Activated CD4-positive, CD25-positive, alpha-beta regulatory T cell treated with anti-CD3 and anti-CD28 coated beads, Interleukin-2, amount 50 U/mL, for 16 hours (primary cell): Measurements from ENCODE around the gene RSPH1.

Experiments
- DNase-seq: peaks from one replicate; pipeline ENCODE4 v3.0.0-alpha.2; 2020; ENCODE audit warnings: low read depth, low spot score

Gene RSPH1

DNA sequence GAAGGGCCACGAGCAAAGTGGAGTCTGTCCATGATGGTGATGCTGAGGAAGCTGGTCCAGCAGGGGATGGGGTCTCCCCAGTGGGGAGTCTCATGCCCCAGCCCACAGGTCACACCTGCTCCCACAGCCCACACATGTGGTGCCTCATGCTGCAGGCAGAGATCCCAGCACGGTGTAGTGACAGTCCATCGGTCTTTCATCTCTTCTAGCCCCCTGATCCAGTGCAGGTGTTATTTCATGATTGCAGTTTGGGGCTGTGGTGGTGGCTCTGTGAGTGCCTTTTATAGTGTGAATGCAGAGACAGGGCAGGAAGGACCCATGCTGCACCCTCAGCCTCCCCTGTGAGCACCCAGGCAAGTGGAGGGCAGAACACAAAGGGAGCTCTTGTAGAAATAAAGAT is 47.3 kb downstream of the RSPH1 start:
- no peak for DNase-seq

DNA sequence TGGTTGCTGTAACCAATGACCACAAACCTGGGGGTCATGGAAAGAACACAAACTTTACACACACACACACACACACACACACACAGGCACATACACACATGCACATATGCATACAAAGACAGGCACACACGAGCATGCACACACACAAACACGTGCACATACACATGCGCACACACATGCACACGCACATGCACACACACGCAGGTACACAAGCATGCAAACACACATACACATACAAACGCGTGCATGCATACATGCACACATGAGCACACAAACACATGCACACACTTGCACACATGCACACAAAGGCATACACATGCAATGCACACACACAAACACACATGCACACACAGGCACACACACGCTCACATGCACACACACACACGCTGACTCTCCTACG is 48.3 kb downstream of the RSPH1 start:
- no peak for DNase-seq

DNA sequence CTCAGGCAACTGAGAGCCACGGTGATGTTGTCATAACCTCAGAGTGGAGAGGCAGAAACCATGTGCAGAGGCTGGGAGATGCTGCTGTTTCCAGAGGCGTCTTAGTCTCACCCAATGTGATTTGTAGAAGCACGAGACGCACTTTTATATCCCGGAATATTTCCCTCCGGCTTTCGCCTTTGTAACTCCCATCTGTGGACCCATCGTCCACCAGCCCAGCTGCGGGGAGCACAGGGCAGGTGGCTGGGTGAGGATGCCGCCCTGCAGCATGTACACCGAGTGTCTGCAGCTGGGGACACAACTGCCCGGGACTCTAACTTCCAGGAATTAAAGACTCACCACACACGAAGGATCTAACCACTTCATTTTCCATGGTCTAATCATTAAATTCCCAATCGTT is 48.8 kb downstream of the RSPH1 start:
- no peak for DNase-seq

DNA sequence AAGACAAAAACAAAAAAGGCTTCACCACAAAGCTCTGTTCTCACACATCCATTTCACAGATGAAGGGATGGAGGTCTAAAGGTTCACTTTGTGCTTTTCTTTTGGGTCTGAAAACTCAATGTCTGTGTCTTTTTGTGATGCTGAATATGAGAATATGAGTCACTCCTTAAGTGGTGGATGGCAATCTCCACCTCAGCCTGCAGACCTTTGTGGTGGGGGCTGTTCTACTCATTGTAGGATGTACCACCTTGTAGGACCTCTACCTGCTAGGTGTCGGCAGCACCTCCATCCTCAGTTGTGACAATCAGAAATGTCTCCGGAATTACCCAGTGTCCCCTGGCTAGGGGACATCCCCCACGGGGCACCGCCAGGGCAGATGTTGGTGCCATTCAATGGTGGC is 49.5 kb downstream of the RSPH1 start:
- DNase-seq: no peak

DNA sequence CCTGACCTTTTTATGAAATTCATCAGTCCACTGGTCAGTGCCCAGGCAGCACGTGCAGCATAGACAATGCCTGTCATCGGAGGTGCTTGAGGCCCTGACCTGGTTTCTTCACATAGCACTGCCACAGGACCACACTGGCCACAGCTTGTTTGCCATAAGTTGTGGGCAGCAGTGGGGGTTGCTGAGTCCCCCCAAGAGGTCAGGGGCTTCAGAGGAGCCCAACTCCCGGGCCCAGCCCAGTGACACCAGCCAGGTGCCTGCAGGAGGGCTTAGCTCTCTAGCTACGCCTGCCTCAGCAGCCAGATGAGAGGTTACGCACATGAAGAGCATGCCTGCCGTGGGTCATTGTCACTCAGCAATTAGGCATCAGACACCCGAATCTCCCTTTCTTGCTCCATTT is 50.7 kb downstream of the RSPH1 start:
- no peak for DNase-seq

DNA sequence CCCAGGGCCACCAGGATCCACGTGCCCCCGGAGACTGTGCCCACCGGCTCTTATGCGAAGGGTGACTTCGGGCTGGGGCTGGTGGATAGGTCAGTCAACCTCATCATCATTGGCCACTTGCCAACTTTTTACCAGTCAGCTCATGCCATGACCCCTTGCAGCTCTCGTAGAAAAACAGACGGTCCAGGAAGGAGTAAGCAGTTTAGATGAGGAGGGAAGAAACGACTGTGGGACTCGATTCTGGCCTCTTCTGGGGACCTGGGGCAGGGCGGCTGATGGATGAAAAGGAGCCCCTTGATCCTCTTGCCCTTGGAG is 51.3 kb downstream of the RSPH1 start:
- DNase-seq: no peak

DNA sequence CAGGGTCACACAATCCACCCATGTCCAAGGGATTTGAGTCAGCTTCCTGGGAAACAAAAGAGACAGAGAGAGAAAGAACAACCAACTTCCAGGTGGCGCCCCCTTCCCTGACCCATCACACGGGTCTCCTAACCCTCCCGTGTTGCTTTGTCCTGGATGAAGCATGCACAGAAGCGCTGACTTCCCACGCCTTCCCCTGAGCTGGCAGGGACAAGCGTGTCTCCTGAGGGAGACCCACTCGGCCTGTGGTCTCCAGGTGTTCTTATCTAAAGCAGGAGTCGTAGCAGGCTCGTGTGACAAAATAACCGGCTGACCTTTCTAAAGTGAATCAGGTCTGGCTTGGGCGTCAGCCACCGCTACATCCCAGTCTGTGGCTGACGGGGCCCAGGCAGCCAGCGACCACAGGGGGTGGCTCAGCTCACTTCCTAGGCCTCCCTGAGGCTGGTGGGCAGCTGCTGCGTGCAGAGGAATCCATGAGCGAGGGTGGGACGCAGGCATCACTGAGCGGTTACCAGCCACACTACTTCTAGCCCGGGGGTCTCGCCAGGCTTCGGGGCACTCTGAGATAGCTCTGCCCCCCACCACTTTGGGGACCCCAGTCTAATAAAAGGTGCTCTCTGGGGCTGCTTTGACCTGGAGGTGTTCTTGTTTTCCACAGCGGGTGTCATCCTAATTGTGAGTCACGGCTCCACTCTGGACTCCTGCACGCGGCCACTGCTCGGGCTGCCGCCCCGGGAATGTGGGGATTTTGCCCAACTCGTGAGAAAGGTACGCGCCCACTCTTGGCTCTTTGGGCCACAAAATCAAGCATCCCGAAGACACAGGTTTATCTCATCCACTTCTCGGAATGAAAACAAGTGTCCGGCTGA is 51.9 kb downstream of the RSPH1 start:
- no peak for DNase-seq

DNA sequence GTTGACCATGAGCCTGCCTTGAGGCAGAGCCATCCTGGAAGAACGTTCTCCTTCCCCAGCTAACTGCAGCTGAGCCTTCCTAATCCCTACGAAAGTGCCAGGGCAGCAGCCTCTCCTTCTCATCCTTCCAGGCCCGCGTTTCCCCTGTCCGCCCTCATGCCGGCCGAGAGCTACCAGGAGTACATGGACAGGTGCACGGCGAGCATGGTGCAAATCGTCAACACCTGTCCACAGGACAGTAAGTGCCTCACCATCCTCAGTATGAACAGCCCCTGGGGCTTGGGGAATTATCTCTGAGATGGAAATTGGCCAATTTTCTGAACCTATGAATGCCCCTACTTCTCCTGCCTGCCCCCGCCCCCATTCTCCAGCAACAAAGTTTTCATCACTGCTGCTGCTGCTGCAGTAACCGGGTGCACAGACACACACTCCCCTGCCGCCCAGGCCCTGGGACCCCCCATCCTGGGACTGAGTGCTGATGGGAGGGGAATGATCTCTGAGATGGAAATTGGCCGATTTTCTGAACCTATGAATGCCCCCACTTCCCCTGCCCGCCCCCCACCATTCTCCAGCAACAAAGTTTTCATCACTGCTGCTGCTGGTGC is 52.7 kb downstream of the RSPH1 start:
- no peak for DNase-seq

DNA sequence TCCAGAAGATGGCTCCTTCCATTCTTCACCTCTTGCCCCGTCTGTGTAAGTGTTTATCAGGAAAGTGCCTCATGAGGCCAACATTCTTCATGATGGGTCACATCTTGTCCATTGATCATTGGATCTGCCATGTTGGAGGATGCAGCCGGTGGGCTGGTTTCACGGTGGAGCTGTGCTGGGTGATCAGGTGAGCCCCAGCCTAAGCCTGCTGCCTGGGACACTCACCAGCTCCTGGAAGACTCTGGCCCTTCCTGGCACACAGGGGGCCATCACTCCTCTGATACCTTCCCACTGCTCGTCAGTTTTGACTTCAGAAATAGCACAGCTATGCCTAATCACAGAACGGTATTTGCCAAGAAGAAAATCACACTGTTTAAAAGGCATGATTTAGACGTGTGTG is 54.1 kb downstream of the RSPH1 start:
- DNase-seq: no peak

DNA sequence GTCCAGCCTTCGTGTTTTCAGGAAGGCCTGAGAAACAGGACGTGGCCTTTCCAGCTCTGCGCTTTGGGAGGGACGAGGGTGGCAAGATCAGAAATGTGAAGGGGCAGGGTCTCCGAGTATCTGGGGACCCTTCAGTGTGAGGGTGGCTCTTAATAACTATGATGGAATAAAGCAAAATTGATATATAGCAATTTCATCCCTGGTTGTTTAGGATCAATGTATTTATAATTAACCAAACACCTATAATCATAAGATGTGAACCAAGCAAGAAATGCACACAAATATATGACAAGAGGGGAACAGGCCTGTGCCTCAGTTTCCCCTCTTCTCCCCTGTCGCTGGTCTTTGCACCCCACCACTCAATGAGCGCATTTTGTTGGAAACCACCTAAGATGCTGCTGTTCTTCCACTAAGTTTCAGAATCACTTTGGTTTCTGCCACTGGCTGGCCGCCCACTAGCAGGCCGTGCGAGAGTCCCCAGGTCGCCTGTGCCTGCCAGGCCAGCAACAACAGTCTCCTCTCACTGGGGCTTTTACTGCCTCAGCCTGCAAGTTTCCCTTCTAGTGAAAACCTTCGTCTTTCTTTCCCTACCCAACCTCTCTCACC is 55.7 kb downstream of the RSPH1 start:
- DNase-seq: no peak

DNA sequence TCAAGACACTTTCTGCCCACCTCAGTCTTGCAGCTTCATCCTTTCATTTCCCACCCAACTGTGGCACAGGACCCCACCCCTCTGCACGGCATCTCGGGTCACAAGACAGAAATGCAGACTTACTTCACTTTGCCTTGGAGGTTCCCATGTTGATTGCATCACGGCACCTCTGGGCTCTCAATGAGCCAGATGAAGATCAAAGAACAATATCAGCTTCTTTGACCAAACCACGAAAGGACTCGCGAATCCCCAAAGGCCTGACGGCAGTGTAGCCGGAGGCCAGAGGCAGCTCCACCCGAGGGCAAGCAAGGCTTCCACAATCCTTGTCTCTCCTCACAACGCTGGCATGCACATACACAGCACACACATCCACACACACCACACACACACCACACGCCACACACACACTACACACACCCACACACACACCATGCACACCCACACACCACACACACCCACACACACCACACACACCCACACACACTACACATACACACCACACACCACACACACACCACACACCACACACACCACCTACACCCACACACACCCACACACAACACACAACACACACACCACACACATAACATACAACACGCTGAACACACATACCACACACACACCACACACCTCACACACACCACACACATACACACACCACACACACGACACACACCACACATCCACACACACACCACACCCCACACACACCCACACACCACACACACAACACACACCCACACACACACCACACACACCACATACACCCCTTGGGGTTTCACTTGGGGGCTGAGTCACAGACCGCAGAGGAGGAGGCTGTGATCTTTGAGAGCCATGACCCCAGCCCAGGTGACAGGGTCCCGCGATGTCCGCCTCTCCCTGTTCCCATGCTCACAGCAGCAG is 56.5 kb downstream of the RSPH1 start:
- DNase-seq: no peak

DNA sequence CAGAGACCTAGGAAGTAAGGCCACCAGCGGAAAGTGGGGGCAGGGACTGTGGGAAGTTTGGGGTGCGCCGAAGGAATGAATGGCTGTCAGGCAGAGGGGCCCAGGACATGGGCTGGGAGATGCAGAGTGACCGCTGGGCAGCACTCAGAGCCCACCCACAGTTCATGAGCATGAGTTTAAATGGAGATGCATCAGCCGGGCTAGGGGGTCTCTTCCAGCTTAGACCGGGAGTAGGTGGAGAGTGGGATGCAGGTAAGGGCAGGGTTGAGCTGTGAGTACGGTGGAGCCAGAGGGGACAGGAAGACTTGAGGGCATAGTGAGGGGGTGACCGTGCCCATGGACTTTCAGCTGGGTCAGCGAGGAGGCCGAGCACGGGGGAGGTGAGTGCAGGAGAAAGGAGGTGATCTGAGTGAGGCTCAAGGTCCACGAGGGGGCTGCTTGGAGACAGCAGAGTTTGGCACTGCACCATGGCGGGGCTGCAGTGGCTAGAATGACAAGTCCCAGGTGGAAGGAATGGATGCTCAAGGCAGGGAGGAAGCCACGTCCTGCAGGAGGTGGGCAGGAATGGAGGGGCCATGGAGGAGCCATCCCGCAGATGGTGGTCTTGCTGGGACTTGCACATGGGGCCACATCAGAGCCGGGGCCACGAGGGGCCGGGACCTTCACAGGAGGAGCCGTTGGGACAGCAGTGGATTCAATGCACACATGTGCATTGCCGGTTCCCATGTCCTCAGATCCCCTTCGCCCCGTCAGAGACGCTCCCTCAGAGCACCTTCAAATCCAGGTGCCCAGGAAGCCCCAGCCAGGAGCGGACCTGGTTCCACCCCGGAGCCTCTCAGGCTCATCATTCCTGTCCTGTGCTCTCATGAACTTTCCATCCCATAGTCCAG is 57.5 kb downstream of the RSPH1 start:
- DNase-seq: no peak

DNA sequence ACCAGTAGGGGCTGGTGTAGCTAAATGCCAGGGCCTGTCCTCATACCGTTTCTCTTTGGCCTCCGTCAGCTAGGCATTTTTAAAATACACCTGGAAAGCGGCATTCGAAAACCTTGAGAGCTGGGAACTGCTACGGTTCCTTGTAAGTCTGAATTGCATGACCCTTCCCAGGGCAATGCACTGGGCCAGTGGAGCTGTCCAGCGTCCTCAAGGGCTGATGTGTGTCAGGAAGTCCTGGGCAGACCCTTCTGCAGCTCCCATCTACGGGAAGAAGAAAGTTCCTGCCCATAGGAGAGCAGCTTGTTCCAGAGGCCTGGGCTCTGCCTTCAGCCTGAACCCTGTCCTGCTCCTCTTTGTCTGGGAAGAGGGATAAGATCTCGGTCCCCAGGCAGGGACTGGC is 58.2 kb downstream of the RSPH1 start:
- DNase-seq: no peak

DNA sequence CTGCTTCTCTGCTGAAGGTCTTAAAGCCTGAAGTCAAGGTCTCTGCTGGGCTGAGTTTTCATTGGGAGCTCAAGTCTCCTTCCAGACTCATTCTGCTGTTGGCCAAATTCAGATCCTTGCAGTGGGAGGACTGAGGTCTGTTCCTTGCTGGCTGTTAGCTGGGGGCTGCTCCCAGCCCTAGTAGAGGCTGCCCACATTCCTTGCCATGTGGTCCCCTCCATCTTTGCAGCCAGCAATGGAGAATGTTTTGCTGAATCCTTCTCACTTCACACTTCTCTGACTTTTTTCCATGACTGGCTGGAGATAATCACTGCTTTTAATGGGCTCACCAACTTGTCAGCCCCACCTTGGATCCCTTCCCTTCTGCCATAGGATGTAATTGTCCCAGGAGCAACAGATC is 59.1 kb downstream of the RSPH1 start:
- DNase-seq: no peak

DNA sequence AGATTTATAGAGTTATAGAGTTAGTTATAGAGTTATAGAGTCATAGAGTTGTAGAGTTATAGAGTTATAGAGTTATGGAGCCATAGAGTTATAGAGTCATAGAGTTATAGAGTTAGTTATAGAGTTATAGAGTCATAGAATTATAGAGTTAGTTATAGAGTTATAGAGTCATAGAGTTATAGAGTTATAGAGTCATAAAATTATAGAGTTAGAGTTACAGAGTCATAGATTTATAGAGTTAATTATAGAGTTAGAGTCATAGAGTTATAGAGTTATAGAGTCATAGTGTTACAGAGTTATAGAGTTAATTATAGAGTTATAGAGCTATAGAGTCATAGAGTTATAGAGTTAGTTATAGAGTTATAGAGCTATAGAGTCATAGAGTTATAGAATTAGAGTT is 60.2 kb downstream of the RSPH1 start:
- no peak for DNase-seq

DNA sequence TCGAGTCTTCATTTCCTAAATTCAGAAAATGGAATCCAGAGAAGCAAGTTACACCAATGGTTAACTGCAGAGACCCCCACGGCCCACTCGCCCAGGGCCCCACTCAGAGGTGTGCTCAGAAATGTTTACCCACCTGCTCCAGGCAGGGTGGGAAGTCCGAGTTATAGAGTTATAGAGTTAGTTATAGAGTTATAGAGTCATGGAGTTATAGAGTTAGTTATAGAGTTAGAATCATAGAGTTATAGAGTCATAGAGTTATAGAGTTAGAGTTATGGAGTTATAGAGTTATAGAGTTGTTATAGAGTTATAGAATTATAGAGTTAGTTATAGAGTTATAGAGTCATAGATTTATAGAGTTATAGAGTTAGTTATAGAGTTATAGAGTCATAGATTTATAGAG is 60.6 kb downstream of the RSPH1 start:
- no peak for DNase-seq

DNA sequence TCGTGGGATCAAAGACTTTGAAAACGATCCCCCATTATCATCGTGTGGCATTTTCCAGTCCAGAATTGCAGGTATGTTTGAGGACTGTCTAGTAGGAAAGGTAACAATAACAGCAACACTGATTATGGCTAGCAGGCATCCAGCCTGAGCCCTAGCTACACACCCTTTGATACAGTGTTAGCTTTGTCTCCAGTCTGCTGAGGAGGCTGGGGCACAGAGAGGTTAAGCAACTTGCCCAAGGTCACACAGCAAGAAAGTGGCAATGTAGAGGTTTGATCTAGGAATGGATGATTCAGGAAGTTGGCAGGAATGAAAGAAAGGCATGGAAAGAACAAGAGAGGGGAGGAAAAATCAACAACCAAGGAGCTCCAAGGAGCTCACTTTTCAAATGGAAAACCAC is 61.1 kb downstream of the RSPH1 start:
- DNase-seq: no peak

DNA sequence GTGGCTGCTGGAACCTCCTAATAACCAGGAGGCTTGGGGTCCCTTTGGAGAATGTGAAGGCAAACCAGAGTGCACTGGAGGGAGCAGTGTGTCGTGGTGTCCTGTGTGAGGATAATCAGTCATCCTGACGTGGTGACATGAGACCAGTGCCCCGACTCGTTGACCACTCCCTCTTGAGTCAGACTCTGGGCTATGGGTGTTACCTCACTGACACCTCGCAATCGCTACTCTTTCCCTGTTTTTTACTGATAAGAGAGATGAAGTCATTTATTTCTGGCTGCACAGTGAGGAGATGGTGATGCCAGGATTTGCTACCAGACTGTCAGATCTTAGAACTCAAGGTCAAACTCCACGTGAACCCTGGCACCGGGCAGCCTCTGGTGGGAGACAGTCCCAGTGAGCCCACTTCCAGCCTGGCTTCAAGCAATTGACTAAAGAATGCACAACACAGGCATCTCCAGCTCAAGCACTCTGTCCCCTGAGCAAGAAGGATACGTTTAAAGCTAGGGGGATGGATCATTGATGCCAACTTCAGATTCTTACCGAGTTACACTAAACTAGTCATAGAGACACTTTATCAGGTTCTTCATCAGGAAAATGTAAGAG is 62.0 kb downstream of the RSPH1 start:
- no peak for DNase-seq

DNA sequence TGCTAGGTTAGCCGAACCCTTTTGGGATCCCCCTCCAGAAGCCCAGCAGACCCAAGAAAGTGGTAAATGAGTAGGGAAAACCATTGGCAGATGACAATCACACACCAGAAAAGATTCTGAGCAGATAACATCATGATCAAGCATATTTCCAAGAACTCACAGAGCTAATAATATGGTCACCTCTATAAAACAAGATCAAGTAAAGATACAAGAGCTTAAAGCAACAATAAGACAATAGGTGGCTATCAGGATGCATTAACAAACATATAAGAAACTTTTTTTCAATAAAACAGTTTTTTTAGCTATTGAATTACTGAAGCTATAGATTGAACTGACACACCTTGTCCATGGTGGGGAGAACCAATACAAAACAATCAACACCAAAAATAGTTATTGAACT is 63.3 kb downstream of the RSPH1 start:
- DNase-seq: no peak

DNA sequence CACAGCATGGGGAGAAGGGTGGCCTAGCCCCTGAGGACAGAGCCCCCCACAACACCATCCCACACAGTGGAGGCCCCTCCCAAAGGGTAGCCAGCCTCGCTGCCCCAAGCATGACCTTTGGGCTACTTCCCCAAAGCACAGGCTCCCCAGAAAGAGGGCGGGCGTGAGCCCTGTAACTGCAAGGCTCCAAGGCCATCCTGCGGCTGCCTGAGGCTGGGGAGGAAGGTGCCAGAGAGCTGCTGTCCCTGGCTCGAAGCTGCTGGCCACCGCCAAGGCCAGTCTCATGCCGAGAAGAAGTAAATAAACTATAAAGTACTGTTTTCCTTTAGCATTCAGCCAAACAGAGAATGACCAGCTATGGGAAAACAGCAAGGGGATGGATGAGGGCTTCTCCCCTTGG is 64.8 kb downstream of the RSPH1 start:
- no peak for DNase-seq

DNA sequence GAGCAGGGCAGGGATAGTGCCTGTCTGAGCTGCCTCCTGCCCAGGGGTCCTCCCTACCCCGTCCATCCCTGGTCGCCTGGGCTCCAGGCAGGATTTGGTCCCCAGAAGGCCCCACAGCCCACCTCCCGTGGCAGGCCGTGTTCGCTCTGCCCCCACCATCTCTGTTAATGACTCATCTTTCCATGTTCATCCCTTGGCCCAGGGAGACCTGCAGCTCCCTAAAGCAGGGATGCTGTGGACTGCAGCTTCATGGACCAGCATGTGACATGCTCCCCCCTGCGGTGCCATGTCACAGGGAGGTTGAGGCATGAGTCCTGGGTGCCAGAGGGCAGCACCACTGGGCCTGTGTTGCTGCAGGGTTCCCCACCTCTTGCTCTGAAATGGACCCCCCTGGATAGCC is 65.5 kb downstream of the RSPH1 start:
- no peak for DNase-seq
